Activated CD8-positive, alpha-beta memory T cell treated with anti-CD3 and anti-CD28 coated beads for 36 hours (primary cell): ENCODE measurements around the gene MBNL2. TPM values are rescaled to one million over a fixed set of nuclear protein-coding genes. Genes with fewer than 3 reads are reported as not detected.

Experiments
- CTCF ChIA-PET: fragments of 350-600 bp; sonication (Branson Sonifier 250); formaldehyde crosslinking; loops from one replicate; lab custom pipeline; 2021; ENCODE audit warnings: antibody characterized with exemption; lab: Charles Lee
- POLR2A ChIA-PET: fragments of 350-600 bp; sonication (Branson Sonifier 250); formaldehyde crosslinking; loops from one replicate; lab custom pipeline; 2021; ENCODE audit warnings: antibody characterized with exemption; lab: Charles Lee
- total RNA-seq, 2 experiments: library from RNA; stranded (reverse); gene quantifications; one replicate each; pipeline ENCODE4 v1.2.3, GENCODE V29; 2021

The MBNL2 gene
- total RNA-seq, 2 experiments from 2014 or later, result 16.9 to 17.6 TPM

DNA sequence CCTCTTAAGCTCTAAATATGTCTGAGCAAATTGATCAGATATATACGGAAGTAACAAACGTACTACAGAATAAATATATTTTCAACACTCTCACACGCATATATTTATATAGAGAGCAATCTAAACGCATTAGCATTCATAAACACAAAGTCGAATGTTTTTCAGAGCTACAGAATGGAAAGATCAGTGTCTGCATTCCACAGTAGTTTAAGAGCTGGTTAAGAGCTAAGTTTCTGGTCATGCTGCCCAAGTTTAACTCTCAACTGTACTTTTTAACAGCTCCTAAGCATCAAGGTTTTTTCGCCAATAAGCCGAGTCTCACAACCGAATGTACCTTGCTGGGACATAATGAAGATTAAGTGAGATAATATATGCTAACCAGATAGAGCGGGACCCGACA, 175.1 kb downstream of the MBNL2 start:
- ChIA-PET POLR2A (no interaction called here), CTCF (no interaction called here)

DNA sequence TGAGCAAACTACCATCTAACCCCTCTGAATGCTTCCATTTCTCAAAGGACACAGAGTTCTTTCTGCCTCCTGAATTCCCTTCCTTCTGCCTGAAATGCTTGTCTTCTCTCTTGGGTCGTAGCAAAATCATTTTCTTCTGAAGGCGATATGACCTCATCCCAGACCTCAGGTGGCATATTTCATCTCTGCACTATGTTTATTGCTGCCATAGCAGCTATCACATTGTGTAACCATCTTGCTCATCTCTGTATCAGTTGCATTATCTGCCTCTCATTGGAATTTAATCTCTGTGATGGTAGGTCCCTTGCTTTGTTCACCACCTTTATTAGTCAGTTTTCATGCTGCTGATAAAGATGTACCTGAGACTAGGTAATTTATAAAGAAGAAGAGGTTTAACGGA, 179.3 kb downstream of the MBNL2 start:
- ChIA-PET POLR2A (no interaction called here), CTCF (no interaction called here)

DNA sequence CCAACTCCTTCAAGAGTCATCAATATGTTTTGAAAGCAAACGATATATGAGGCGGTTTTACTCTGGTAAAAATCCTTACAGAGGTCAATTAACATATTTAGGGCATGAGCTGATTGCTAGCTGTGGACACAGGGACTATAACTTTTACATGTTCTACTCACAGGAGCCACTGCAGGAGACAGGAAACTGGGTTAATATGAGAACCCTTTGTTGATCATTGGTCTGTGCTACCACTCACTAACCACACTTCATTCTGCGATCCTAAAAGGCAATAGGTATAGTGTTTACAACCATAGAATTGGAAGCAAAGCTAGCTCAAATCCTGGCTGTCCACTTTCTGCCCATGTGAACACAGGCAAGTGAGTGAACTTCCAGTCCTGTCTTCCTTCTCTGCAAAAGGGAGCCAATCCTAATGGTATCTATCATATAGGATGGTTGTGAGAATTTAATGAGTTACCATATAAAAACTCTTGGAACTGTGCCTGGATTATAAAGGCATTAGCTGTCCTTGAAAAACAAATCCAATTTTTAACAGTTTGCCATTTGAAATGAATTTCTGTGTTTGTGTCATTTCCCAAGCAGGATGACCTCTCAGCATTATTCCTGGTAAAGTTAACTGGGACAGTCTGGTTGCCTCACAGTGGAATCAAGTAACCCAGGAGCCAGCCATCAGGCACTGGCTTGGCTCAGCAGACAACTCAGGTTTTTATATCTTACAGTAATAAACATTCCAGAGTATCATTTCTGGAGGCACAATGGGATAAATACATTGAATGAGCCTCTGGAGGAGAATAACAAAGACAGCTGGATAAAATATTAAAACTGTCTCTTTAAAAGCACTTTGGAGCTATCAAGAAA, 182.0 kb downstream of the MBNL2 start:
- ChIA-PET POLR2A (no interaction called here), CTCF (no interaction called here)

DNA sequence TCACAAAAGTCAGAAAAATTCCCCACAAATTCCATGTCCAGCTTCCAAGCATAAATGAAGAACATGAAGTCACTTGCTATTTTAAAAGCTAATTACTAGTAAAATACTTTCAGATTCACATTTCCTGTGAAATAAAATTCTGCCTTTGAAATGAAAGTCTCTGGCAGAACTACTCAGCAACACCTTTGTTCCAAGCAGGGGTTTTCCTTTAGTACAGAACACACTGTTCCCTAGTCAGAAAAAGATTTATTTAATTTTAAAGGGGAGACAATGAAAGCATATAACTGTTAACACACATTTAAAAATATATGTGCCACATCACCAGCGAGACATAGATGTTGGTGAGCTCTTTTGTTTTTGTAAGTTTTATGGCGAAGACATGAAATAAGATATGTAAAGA, 185.4 kb downstream of the MBNL2 start:
- POLR2A ChIA-PET, result no interaction called here

DNA sequence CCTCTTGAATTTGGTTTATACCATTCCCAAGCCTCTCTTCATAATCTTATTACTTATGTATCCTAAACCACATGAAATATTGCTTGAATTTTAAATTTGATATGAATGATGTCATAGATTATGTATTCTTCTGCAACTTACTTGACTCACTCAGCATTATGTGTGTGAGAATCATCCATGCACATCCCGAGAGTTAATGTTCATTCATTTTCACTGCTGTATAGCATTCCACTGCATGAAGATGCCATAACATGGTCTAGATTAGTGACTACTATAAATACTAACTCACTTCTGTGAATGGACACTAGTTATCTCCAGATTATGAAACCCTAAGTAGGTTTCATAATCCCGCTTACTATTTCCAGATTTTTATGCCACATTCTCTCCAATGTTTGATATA, 186.8 kb downstream of the MBNL2 start:
- POLR2A ChIA-PET, result no interaction called here
- CTCF ChIA-PET, result no interaction called here

More for the DNA sequence above, 185.4 kb downstream of the MBNL2 start:
- CTCF ChIA-PET, result interaction anchor here (1.1 kb wide), 1 partner anchor 284 kb away, joined by 3 read pairs; no protein-coding TSS in a partner anchor

DNA sequence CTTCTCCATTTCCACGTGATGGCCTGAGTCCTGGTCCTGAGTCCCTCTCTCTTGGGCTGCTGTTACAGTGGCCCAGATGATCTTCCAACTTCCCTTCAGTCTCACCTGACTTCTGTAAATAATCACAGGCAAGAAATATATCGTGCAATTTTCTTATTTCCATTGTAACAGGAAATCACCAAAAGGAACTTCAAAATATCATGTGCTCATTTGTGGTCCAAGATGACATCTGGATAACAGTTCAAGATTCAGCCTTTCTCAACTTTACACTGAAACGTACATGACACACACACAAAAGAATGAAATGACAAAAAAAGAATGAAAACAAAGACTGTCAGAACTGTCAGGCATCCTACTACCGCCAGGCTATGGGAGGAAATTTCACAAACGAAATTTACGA, 189.9 kb downstream of the MBNL2 start:
- ChIA-PET POLR2A (no interaction called here), CTCF (no interaction called here)

DNA sequence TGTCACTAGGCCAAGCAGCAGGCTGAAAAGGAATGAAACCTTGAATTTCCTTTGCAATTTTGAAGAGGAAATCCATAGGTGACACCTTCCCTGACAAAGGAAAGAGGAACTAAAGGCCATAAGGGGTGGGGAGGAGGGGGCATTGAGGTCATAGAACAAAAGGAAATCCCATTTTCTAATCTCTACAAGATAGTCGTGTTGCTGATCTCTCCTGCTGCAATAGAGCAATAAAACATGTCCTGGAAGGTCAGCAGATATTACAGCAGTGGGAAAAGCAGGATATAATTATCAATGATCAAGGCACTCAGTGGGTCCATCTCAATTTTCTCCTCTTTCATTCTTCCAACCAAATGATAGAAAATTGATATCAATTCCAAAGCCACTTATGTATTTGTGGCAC, 191.6 kb downstream of the MBNL2 start:
- ChIA-PET CTCF (no interaction called here), POLR2A (no interaction called here)

DNA sequence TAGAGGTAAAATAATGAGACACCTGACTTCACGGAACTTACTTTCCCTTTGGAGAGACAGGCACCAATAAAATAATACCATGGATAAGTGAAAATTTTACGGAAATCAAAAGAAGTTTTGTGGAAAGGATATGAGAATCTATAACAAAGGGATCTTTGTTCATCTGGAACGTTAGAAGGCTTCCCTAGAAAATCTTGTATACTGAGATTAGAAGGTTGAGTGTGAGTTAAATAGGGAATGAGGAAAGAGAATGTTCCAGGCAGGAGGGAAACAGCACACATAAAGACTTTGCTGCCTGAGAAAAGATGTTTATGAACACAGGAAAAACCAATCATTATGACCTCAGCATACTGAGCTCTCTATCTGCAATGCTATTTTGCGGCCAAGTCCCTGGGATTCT, 192.3 kb downstream of the MBNL2 start:
- ChIA-PET POLR2A (no interaction called here), CTCF (no interaction called here)

DNA sequence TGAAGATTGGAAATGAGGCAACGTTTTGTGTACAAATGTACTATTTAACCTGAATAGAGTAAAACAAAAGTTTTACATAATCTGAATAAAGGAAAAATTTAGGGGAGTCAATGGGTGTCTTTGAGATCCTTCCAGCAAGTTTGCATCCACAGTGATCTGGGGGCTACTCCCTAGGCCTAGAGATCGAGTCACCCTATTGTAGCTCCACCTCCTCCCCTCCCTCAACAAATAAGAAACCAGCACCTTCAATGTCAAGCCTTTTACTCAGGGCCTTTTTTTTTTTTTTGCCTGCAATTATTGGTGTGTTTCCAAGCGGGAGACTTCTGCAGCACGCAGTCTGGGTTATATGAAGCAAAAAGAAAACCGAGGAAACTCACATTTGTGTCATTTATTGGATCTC, 195.6 kb downstream of the MBNL2 start:
- POLR2A ChIA-PET, result no interaction called here

DNA sequence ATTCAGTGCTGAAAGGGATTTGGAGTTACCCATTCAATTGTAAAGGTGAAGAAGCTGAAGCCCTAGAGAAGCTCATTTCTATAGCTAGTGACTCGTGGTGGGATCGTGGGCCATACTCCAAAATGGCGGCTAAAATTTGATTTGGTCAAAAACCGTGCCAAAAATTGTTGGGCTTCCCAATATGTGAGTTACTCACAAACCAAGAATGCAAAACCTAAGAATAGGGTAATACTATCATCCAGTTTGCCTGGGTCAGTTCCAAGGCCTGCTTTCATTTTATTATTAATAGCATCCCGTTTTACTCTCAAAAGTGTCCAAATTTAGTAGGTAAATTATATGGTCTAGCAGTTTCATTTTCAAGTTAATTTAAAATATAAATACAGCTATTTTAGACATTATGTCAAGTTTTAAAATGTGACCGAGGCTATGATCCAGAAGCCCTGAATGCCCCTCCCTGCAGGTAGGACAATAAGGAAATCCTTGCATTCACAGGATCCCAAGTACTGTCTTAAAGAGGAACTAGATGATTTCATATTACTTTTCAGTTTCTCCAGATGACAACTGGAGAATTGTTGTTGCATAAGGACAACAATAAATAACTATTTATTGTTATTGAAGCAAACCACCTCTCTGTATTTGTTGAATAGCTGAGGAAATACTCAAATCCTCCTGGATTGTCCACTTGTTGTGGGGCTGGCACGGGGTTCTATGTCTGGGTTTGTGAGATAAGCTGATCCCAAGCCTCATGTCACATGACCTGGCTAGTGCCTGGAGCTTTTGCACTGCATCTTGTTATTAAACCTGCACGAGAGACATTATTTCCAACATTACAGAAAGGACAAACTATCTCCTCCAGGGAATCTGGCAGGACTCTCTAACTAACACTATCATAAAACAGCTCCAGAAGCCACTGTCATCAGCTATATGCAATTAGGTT, 200.3 kb downstream of the MBNL2 start:
- CTCF ChIA-PET, result no interaction called here

More for the DNA sequence above, 195.6 kb downstream of the MBNL2 start:
- CTCF ChIA-PET, result no interaction called here

DNA sequence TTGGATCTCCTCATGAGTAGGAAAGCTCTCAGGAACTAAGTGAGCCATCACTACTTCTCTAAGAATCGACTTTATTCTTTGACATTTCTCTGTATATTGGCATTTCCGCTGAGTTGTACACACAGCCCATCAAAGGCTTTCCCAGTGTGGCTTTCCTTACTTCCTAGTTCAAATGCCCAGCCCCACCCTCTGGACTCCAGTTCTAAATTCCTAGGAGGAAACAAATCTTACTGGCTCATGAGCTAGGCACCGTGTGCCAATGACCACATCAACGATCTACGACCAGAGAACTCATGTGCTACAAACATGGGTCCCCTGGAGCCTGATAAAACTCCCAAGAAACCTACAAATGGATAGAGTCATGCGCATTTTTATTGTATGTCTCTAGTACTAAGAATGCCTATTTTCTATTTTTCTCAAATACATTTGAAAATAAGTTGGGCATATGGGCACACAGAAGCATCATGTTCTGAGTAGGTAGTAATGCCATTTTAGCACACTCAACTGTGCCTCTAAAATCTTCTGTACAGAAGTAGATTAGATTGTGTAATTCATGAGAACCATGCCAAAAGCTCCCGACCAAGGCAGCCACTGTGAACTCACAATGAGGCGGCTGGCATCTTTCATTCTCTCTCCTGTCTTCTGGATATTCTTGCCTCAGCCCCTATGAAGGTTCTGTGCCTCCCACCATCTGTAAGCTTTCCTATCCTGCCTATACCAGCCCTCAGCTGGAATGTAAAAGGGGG, 201.3 kb downstream of the MBNL2 start:
- CTCF ChIA-PET, result no interaction called here
- POLR2A ChIA-PET, result no interaction called here

More for the DNA sequence above, 200.3 kb downstream of the MBNL2 start:
- POLR2A ChIA-PET, result no interaction called here

DNA sequence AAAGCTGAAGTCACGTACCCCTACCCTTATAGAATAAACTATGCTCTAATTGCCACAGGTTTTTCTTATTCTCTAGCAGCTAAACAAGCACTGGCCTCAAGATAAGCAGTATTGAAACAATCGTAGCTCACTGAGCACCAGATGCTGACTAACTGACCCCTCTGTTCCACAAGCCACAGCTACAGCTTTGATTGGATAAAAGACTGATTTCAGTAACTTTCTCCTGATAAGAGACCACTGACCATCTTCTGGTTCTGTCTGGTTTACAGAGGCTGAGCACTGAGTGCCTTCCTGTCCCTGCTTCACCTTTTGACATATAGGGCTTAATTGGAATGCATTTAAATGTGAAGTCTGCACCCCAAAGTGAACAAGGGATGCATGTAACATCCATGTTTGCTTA, 203.5 kb downstream of the MBNL2 start:
- ChIA-PET POLR2A (no interaction called here), CTCF (no interaction called here)

DNA sequence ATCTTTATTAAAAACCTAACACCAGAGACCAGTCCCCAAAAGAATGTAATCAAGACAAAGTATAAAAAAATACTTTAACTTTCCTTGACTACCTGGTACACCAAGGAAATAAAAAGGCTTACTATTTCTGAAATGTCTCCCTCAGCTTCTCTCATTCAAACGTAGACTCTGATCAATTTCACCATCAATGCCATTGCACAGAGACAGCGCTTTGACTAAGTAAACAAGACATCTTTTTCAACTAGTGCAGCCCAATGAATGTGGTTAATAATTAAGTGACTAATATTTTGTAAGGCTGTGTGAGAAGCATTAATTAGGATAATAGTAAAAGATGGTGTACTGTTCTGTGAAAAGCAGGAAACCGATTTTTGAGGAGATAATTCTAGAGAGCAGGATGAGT, 204.6 kb downstream of the MBNL2 start:
- POLR2A ChIA-PET, result no interaction called here
- CTCF ChIA-PET, result no interaction called here

DNA sequence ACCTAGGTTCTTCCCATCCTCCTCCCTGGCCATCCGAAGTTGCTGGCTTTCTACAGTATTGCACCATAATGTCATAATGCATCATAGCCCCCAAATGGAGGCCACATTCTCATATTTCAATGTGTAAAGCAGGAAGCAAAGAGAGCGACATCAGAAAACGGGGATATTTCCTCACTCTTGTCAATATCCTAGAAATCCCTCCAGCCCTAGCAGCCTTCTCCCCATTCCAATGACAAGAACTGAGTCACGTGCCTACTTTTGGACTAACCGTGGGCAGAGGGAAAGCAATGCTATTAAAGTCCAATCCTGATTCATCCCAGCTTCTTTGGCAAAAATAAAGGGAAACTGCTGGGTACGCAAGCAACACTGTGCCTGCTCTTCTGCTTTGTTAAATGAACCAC, 207.5 kb downstream of the MBNL2 start:
- ChIA-PET CTCF (no interaction called here), POLR2A (no interaction called here)

DNA sequence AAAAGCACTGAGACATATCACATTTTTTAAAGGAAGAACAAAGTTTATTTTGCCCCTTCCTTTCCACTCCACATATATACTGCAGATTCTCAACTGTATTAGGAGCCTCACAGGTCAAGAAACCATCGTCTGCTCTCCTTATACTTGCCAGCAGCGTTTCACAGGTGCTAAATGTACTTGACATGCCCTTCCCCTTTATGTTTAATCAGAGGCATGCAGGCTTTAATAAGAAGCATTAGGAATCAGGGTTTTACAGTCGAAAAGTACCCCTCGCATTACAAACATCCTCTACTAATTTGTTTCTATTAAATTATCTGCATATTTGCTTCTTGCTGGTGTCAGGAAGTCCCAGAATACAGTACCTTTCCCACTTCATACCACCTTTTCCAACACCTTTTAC, 208.2 kb downstream of the MBNL2 start:
- ChIA-PET POLR2A (no interaction called here), CTCF (no interaction called here)

DNA sequence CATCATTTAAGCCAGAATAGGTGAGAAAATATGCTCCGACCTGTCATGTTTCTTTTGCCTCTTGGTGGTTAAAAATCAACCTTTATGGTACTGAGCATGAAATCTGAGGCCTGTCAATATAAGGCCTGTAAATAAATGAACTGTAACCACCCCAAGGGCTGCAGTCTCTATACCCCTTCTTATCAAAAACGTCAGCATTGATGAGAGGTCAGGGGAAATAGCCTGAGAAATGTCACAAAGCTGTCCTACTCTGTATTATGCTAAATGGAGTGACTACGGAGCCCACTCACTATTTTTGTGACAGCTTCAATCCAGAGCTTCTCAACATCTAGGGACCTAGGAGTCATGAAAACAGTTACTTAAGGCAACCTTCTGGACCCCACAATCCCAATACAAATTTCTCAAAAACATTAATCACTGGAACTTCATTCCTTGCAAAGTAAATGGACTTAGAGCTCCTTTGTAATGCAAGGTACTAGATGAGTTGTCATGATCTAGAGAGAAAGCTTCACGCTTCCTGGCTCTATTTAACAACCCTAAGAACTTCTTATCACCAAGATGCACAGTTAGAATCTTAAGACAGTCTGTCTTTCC, 209.1 kb downstream of the MBNL2 start:
- ChIA-PET POLR2A (no interaction called here), CTCF (interaction anchor here (0.5 kb wide), 1 partner anchor 307 kb away, joined by 5 read pairs; no protein-coding TSS in a partner anchor)

DNA sequence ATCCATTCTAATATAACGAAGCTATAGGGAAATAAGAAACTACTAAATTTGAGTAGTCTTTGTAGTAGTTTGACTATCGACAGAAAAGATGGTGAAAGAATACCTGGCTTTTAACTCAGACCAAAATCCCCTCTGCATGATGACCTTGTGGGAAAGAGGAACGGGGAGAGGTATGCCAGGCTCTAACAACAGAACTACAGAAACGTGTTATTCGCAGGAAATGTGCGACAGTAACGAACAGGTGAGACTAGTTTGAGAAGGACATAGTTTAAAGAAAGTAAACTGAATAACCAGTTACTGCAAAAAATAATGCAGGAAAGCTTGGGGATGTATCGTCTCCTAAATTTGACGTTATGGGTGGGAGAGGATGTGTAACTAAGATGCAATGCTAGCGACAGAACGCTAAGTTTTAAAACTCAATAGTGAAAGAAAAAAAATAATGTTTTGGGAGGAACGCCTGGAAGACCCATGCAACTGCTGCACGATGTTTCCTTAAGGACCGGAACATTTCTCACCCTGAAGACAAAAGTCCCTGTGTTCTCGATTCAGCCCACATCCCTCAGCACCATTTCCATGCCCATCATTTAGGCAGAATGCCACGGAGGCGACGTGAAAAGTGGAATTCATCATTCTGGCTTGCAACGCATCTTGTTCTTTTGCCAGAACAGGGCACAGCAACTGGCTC, 210.2 kb downstream of the MBNL2 start:
- ChIA-PET POLR2A (interaction anchor here (0.6 to 1.7 kb wide), 4 partner anchors 44 to 551 kb away, joined by 3 to 13 read pairs (median 4); partner anchors contain the start of gene MBNL2), CTCF (no interaction called here)

DNA sequence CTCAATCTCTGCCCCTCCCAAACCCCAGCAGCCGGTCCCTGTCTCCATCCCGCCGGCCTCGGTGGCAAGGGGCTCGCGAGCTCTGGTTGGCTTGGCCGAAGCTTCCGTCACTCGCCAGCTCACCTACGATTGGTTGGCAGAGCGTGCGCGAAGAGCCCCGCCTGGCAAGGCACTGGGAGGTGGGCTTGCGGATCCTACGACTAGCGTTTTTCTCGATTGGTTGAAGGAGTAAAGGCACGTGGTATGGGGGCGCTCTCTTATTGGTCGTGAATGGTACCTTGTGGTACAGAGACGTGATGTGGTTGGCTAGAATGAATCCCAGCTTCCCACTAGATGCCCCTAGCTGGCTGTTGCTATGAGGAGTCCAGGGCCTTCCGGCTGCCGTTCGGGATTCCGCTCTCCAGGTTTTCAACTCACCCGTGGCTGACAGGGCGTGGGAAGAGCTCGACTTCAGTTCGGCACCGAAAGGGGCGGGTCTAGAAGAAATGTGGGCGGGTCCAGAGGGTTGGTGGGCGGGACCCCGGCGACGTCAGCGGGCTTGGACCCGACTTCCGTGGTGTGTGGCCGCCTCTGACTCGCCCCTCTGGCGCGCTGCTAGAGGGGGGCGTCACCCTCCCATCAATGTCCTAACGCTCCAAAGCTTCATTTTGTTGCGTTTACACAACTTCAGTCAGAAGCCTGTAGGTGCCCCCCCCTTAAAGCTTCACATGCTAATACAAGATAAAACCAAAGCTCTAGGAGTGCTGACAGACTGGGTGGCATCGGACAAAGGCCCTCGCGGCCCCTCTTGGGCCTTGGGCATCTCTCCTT, 211.0 kb downstream of the MBNL2 start:
- POLR2A ChIA-PET, result interaction anchor here (0.6 to 1.7 kb wide), 5 partner anchors 18 to 550 kb away, joined by 3 to 13 read pairs (median 4); partner anchors contain the start of gene MBNL2
- CTCF ChIA-PET, result interaction anchor here (0.9 kb wide), 1 partner anchor 63 kb away, joined by 3 read pairs; no protein-coding TSS in a partner anchor
